Stimulated activated CD4-positive, alpha-beta T cell treated with anti-CD3 and anti-CD28 coated beads, Interleukin-4, amount 100 ng/mL, for 1 hour (primary cell): ENCODE measurements around the gene FBN3.
"Not testable (repeated sequence)": the region's sequence is repeated elsewhere in the genome, so short reads cannot be mapped to it uniquely, and the experiment has no call there.

Source experiments
- DNase-seq: peaks from one replicate; pipeline ENCODE4 v3.0.0-alpha.2; 2020

FBN3 gene

DNA sequence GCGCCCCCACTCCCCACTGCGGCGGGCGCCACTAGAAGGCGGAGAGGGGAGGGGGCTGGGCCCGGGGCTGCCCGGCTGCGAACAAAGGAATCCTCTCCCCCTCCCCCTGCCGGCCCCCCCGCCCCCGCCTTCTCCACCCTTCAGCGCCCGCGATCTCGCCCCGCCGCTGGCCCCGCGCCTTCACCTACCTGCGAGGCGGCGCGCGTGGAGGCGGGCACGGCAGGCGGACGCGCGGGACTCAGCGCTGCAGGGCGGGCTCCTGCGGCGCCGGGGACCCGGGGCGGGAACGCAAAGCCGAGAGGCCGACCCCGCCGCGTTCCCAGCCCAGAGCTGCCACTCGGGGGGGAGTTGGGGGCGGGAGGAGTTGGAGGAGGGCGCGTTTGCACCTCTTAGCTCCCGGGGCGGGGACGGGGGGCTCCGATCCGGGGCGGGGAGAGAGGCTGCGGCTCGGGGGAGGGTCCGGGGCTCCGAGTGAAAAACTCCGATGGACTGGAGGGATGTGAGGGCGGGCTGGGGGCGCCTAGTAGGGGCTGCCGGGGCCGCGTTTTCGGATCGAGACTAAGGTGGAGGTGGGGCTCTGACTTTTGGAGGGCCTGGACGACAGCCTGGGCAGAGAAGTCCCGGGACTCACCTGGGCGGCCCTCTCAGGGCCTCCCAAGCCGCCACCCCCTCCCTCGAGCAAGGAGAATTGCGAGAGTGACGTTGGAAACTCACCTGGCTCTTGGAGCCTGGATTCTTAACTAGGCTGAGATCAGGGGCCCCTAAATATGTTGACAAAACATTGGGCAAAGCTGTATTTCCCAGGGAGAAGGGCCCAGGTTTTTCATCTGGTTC, at the start of gene FBN3:
Gene FBN3 (minus strand): TSS at position 332 of the 834 bp plus-strand sequence. CDS start 2,112 bp downstream, outside the sequence.
- no peak for DNase-seq

DNA sequence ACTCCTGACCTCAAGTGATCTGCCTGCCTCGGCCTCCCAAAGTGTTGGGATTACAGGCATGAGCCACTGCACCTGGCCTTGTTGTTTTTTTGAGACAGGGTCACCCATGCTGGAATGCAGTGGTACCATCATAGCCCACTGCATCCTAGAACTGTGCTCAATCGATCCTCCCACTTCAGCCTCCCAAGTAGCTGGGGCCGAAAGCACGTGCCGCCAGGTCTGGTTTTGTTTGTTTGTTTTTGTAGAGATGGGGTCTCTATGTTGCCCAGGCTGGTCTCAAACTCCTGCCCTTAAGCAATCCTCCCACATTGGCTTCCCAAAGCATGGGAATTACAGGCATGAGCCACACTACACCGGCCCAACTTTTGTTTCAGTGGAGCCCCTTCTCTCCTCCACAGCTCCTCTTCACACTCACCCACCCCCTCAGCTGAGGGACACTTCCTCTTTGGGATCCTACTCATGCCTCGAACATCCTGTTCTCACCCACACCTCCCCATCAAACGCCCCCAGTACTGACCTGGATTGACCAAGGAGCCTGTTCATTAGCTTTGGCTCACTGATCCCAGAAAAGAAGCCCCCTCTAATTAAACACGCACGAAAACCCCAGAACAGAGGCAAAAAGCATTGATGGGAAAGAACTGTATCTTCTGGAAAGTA, 47.0 kb upstream of the FBN3 start:
- no peak for DNase-seq

DNA sequence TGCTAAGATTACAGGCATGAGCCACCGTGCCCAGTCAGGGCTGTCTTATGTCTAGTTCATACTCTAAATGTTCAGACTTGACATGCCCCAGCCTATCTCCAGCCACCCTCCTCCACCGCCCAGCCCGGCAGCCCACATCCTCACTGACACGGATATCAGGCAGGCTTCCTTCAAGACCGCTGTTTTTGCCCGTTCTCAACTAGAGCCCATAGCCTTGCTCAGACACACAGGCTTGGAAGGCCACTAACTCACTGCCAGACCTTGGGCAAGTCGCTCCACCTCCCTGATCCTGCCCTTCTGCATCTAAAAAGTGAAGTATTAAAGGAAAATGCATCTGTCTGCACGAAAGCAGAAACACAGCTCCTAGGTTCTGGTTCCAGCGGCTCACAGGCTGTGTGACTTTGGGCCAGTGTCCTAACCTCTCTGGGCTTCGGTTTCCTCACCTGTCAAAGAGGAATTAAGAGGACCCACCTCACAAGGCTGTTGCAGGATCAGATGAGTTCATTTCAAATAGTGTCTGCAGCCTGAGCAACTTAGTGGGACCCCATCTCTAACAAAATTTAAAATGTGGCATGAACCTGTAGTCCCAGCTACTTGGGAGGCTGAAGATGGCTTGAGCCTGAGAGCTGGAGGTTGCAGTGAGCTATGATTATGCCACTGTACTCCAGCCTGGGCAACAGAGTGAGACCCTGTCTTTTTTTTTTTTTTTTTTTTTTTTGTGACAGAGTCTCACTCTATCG, 45.3 kb upstream of the FBN3 start:
- peak; percentile 19 for DNase-seq

DNA sequence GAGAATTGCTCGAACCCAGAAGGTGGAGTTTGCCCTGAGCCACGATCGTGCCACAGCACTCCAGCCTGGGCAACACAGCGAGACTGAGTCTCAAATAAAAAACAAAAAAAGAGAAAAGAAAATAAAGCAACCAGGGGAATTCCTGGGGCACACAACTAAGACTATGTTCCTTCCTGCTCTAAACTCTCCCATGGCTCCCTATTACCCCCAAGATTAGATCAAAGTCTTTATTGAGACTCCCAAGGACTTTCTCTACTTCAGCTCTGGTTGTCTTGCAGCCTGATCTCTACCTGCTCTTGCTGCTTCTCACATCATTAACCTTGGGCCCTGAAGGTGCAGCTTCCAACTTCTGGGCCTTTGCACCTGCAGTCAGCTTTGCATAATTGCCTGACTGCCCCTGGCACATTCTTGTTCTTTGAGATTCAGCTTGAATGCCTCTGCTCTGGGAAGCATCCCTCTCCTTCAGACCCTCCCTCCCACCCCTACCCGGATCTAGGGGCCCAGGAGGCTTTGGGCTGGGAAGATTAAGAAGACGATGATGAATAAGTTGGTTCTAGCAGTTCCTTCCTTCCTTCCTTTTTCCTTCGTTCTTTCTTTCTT, 42.9 kb upstream of the FBN3 start:
- DNase-seq: no peak

GRCh38 chr19:8185343-8186068, 36.1 kb upstream of the FBN3 start:
- DNase-seq: no peak

DNA sequence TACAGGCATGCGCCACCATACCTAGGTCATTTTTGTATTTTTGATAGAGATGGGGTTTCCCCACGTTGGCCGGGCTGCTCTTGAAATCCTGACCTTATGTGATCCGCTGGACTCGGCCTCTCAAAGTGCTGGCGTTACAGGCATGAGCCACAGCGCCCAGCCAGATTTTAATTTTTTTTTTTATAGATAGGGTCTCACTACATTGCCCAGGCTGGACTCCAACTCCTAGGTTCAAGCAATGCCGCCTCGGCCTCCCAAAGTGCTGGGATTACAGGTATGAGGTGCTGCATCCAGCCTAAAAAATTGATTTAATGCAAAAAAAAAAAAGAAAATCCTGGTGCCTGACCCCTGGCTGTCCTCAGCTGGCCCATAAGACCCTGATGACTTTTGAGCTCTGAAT, 34.9 kb upstream of the FBN3 start:
- DNase-seq: no peak

GRCh38 chr19:8180018-8180417, 30.6 kb upstream of the FBN3 start:
- no peak for DNase-seq

DNA sequence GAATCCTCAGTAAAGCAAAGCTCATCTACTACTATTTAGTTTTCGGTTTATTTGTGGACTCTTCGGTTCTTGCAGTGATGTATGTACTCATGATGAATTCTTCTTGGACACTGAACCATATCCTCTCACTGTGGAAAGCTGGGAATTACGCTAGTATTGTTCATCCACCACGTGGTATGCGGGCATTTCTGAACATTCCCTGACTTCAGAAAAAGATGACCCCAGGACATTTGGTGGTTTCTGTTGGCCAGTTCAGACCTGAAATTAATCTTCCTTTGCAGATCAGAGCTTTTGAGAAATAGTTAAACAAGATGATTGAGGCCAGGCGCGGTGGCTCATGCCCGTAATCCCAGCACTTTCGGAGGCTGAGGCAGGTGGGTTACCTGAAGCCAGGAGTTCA, 25.3 kb upstream of the FBN3 start:
- DNase-seq: no peak

DNA sequence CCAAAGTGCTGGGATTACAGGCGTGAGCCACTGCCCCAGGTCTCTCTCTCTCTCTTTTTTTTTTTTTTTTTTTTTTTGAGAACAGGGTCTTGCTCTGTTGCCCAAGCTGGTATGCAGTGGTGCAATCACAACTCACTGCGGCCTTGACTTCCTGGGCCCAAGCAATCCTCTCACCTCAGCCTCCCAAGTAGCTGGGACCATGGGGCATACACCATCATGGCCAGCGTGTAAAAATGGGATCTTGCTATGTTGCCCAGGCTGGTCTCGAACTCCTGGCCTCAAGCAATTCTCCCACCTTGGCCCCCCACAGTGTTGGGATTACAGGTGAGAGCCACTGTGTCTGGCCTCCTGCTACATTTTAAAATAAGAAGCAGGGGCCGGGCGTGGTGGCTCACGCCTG, 19.1 kb upstream of the FBN3 start:
- DNase-seq: no peak

GRCh38 chr19:8167985-8168384, 18.6 kb upstream of the FBN3 start:
- DNase-seq: no peak

DNA sequence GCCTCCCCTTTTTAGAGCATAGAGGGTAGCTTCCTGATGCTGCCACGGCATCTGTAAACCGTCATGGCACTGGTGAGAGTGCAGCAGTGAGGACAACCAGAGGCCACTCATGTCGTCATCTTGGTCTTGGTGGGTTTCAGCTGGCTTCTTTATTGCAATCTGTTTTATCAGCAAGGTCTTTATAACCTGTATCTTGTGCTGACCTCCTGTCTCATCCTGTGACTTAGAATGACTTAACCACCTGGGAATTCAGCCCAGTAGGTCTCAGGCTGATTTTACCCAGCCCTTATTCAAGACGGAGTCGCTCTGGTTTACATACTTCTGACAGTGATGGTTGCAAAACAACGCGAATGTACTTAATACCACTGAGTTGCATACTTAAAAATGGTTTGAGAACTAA, 14.4 kb upstream of the FBN3 start:
- DNase-seq: no peak

- no peak for DNase-seq
These were observed 11.8 kb upstream of the FBN3 start for GRCh38 chr19:8161135-8161646.

DNA sequence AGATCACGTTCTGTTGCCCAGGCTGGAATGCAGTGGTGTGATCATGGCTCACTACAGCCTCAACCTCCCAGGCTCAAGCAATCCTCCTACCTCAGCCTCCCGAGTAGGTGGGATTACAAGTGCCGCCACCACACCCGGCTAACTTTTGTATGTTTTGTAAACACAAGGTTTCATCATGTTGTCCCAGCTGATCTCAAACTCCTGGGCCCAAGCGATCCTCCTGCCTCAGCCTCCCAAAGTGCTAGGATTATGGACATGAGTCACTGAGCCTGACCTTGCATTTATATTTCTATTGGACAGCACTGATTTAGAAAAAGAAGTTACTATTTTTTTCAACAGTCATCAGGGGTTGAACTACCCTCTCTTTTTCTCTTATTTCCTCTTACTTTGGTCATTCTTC, 9.9 kb upstream of the FBN3 start:
- not testable (repeated sequence) for DNase-seq

DNA sequence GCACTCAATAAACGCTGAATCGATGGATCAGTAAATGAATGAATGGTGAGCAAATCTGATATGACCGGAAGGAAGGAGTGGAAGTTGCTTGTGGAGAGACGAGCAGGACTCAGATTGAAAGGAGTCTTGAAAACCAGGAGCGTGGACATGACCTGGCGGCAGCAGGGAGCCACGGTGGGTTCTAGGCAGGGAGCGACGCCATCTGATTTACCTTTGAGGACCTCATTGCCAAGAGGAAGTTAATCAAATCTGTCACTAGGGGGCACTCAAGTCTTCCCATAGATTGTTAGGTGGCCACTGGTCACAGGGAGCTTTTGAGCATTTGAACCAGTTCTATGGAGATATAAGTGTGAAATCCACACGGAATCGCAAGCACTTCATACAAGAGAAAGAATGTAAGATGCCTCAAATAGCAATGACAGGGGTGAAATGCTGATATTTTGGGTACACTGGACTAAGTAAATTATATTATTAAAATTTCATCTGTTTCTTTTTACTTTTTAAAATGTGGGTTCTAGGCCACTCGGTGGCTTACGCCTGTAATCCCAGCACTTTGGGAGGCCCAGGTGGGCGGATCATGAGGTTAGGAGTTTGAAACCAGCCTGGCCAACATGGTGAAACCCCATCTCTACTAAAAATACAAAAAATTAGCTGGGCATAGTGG, 9.2 kb upstream of the FBN3 start:
- DNase-seq: peak; percentile 17

DNA sequence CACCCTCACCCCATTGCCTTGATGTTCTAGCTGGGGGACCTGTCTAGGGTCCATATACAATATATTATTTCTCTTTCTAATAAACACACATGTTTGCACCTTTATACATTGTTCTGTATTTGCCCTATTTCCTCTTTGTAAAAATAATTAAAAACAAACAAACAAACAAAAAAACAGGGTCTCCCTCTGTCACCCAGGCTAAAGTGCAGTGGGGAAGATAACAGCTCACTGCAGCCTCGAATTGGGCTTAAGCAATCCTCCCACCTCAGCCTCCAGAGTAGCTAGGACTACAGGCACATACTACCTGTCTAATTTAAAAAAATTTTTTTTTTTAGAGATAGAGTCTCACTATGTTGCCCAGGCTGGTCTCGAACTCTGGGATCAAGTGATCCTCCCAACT, 5.9 kb upstream of the FBN3 start:
- DNase-seq: no peak

DNA sequence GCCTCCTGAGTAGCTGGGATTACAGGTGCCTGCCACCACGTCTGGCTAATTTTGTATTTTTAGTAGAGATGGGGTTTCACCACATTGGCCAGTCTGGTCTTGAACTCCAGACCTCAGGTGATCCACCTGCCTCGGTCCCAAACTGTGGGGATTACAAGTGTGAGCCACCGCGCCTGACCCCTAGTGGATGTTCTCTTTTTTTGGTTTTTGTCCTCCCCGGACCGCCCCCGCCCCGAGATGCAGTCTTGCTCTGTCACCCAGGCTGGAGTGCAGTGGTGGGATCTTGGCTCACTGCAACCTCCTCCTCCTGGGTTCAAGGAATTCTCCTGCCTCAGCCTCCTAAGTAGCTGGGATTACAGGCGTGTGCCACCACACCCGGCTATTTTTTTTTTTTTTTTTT, 4.6 kb upstream of the FBN3 start:
- DNase-seq: peak; percentile 30

- no peak for DNase-seq
These were observed 2.3 kb upstream of the FBN3 start for GRCh38 chr19:8151767-8152035.

DNA sequence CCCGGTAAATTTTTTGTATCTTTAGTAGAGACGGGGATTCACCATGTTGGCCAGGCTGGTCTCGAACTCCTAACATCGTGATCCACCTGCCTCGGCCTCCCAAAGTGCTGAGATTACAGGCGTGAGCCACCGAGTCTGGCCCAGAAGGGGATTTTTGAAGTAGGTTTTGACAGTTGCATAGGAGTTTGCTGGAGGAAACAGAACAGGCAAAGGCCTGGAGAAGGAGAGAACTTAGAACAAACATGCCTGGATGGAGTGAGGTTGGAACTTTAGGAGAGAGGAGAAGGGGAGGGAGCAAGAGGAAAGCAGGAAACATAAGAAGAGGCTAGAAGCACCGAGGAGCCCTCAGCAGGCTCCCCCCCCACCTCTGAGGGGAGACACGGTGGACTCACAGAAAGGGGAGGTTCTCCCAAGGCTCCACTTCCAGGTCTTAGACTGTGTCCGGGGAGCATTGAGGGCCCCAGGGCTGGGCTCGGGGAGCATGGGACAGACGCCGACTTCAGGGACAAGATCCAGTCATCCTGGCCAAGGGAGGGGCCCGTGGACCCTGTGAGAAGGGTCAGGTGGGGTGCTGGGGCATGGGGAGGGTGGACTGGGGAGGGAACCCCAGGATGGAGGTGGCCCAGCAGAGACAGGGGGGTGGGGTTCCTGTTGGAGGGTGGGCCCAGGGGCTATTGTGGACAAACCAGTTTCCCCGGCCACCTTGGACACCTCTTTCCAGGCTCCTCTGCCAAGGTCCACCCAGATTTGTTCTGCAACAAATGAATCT, 1.8 kb upstream of the FBN3 start:
- DNase-seq: no peak

DNA sequence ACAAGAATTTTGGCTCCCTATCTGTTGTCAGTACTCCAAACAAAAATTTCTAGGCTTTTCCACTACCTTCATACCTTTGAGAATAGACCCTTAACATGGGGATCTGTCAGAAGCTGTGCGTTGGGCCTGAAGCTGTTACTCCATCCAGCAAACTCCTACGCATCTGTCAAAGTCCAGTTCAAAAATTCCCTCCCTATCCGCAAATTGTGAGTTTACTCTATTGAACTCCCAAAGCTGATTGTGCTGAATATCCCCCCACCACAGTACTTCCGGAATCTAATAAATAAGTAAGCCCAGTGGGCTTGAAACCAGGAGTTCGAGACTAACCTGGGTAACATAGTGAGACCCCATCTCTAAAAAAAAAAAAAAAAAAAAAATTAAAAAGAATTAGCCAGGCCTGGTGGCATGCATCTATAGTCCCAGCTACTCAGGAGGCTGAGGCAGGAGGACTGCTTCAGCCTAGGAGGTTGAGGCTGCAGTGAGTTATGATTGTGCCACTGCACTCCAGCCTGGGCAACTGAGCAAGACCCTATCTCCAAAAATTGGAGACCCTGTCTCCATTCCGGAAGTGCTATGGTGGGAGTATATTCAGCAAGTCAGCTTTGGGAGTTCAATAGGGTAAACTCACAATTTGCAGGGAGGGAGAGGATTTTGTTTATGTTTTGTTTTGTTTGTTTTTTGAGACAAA, 930 bp upstream of the FBN3 start:
- no peak for DNase-seq

DNA sequence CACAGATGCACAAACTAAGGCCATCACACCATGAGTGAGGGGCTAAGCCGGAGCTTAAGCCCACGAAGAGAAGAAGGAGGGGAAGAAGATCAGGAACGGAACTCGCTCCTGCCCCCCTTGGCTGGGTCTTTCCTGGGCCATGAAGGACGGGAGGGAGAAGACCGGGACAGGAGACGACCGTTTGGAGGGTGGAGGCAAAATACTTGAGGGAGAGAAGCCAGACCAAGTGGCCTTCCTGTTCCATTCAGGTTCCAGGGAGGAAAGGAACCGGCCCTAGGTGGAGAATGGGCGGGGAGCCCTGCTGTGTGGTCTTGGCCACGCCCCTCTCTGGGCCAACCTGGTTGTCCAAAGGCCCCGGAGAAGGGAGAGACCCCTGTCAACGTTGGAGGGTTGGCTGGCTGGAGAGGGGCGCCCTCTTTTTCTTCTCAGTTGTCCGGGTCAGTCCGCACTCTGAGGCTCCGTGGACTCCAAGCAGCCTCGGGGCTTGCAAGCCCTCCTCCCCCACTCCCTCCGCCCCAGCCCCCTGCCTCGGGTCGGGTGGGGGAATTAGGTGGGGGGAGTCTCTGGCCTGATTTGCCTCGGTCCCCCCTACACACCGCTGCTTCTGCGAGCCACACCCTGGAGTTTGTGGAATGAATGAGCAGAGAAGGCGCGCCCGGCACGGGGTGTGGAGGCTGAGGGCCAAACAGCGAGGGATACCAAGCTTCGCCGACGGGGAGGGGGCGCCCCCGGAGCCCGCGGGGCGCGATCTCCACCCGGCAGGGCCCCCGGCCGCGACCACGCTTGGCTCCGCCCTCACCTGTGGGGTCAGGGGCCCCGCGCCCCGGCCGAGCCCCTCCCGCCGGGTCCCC, 757 bp downstream of the FBN3 start:
- no peak for DNase-seq
